Ovary (tissue), 3 donors: ENCODE data around the gene IFNGR1.

Experiments
- EP300 ChIP-seq: sonication (generic); formaldehyde crosslinking; IDR thresholded peaks from one replicate; pipeline ENCODE4 v1.6.1; 2017; ENCODE audit warnings: antibody characterized with exemption
- POLR2A ChIP-seq: fragments of 450-650 bp; IDR thresholded peaks from one replicate; pipeline ENCODE4 v1.6.1; 2017; ENCODE audit warnings: antibody characterized with exemption, mild to moderate bottlenecking, moderate library complexity
- TF ChIP-seq, protein P1 (sequence below), 3 donors: fragments of 450-650 bp in 2 of 3; fragments of 200-600 bp in 1 of 3; IDR thresholded peaks; one replicate each; pipeline versions ENCODE4 v1.5.1 to v1.8.0; 2016 to 2022; ENCODE audit warnings: antibody characterized with exemption in 3 of 3, mild to moderate bottlenecking in 1 of 3
- donor health status: DM: no; HTN: no; CAD: no.

GRCh38 chr6:137258170-137258569 is 39.0 kb upstream of the IFNGR1 start:
- no peak for TF ChIP-seq POLR2A
- TF ChIP-seq EP300, result no peak
- TF ChIP-seq, protein P1, sequence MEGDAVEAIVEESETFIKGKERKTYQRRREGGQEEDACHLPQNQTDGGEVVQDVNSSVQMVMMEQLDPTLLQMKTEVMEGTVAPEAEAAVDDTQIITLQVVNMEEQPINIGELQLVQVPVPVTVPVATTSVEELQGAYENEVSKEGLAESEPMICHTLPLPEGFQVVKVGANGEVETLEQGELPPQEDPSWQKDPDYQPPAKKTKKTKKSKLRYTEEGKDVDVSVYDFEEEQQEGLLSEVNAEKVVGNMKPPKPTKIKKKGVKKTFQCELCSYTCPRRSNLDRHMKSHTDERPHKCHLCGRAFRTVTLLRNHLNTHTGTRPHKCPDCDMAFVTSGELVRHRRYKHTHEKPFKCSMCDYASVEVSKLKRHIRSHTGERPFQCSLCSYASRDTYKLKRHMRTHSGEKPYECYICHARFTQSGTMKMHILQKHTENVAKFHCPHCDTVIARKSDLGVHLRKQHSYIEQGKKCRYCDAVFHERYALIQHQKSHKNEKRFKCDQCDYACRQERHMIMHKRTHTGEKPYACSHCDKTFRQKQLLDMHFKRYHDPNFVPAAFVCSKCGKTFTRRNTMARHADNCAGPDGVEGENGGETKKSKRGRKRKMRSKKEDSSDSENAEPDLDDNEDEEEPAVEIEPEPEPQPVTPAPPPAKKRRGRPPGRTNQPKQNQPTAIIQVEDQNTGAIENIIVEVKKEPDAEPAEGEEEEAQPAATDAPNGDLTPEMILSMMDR (IDR thresholded peaks at IDR 0.05), result no peak
